GM12801 (cell line): ENCODE measurements around the gene CFAP68.

Experiments used
- TF ChIP-seq, protein P1 (sequence below): IDR thresholded peaks from one replicate; pipeline ENCODE4 v1.5.1; 2011; ENCODE audit warnings: control low read depth; ENCODE audit not compliant: insufficient read length; ENCODE audit errors: extremely low read depth

The CFAP68 gene

GRCh38 chr11:111921541-111922230, 42.3 kb downstream of the CFAP68 start:
- TF ChIP-seq, protein P1, sequence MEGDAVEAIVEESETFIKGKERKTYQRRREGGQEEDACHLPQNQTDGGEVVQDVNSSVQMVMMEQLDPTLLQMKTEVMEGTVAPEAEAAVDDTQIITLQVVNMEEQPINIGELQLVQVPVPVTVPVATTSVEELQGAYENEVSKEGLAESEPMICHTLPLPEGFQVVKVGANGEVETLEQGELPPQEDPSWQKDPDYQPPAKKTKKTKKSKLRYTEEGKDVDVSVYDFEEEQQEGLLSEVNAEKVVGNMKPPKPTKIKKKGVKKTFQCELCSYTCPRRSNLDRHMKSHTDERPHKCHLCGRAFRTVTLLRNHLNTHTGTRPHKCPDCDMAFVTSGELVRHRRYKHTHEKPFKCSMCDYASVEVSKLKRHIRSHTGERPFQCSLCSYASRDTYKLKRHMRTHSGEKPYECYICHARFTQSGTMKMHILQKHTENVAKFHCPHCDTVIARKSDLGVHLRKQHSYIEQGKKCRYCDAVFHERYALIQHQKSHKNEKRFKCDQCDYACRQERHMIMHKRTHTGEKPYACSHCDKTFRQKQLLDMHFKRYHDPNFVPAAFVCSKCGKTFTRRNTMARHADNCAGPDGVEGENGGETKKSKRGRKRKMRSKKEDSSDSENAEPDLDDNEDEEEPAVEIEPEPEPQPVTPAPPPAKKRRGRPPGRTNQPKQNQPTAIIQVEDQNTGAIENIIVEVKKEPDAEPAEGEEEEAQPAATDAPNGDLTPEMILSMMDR = no peak

DNA sequence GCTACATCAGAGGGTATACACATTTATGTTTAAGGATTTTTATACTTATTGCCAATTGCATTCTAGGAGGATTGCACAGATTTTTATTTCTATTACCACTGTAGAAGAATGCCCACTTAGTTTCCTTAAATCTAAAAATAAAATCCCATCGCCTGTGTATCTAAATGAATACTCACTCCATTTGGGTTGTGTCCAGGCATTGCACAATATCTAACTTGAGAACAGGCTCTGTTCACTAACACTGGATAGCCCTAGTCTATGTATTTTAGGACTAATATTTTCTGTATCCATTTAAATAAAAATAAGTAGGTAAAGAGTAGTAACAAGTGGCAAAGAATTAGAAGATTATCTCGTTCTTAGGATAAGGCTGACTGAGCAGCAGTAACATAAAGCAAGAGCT, 43.5 kb downstream of the CFAP68 start:
- TF ChIP-seq, protein P1 = no peak

- TF ChIP-seq, protein P1 = no peak
Measured at GRCh38 chr11:111923351-111923788, 44.0 kb downstream of the CFAP68 start.

DNA sequence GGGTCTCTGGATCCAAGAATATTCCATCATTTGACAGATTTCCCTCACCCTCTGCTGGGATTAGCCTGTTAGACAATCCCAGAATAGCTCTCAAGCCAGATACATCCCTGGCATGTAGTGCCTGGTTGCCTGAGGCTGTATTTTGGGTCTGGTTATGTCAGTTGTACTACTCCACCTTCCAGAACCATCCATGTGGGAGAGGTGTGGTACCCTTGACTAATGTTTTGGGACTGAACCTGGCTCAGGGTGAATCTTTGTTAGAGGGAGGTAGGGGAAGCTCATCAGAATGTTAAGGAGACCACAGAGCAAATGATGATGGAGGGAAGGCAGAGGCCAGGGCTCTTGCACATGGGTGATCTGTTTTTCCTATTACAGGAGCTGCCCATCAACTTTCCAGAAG, 44.6 kb downstream of the CFAP68 start:
- TF ChIP-seq, protein P1 = no peak

GRCh38 chr11:111925953-111926352, 46.6 kb downstream of the CFAP68 start:
- TF ChIP-seq, protein P1 = no peak

DNA sequence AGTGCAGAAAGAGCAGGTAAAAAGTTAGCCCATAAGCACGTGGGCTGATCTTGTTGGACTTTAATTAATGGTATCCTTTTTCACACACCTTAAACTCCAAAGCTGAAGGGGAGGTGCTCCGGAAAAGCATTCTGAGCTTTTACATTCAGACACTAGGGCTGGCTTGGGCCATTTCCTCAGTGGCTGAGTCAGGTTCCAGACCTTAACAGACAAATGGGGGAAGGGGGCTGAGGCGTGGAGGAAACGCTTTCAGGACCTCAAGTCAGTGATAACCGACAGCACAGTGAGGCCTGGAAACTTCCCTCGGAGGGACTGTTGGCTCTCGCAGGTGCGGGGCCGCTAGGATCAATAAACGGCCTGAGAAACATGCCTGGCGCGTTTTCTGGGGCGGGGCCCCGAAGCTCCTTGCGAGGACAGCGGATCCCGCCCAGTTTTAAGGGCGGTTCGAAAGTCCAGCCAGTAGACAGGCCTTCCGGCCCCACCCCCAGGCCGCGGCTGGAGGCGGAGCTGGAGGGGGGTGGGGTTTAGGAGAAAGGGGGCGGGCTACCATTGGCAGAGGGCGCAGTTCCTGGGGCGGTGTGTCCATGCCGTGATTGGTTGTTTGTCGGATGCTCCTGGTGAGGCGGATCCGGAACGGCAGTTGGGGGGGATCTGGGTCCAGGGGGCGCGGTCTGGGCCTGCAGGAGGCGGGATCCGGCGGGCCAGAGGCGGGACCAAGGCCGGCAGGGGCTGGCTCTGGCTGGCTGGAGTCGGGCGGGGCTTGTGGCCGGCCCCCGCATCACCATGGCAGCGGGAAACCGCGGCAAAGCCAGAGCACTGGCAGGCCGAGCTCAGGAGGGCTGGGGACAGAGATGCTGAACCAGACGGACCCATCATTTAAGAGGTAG, 47.4 kb downstream of the CFAP68 start:
- TF ChIP-seq, protein P1 = no peak

- TF ChIP-seq, protein P1 = no peak
Measured at GRCh38 chr11:111930472-111930871, 51.1 kb downstream of the CFAP68 start.
